Prostate gland (tissue), 2 donors: ENCODE results near the gene CCDC191.

Experiments used
- POLR2A ChIP-seq: fragments of 450-650 bp; IDR thresholded peaks from one replicate; pipeline ENCODE4 v1.6.1; 2016; ENCODE audit warnings: antibody characterized with exemption, mild to moderate bottlenecking
- TF ChIP-seq, protein P1 (sequence below), 4 experiments: fragments of 200-600 bp in 2 of 4; fragments of 450-650 bp in 2 of 4; sonication (generic) in 2 of 4; IDR thresholded peaks; 1 replicate in 3 of 4; 2 replicates in 1 of 4; pipeline ENCODE4 v1.5.1; 2016 to 2019; ENCODE audit warnings: antibody characterized with exemption in 4 of 4, mild to moderate bottlenecking in 2 of 4, moderate library complexity in 2 of 4

DNA sequence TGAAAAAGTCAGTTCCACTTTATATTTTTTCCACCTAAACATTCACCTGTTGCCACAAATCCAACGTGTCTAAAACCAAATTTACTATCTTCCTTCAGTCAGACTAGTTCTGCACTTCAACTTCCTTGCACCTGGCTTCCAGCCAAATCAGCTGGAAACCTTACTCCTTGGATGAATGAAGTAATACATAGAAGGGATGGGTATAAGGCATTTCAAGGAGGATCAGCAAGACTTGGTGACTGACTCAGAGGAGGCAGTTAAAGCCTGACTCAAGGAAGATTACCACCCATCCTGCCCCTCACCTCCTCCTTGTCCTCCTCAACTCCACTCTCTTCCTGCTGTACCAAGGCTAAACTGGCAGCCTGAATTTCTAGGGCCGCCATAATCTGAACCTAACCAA, 37.3 kb upstream of the CCDC191 start:
- TF ChIP-seq, protein P1, sequence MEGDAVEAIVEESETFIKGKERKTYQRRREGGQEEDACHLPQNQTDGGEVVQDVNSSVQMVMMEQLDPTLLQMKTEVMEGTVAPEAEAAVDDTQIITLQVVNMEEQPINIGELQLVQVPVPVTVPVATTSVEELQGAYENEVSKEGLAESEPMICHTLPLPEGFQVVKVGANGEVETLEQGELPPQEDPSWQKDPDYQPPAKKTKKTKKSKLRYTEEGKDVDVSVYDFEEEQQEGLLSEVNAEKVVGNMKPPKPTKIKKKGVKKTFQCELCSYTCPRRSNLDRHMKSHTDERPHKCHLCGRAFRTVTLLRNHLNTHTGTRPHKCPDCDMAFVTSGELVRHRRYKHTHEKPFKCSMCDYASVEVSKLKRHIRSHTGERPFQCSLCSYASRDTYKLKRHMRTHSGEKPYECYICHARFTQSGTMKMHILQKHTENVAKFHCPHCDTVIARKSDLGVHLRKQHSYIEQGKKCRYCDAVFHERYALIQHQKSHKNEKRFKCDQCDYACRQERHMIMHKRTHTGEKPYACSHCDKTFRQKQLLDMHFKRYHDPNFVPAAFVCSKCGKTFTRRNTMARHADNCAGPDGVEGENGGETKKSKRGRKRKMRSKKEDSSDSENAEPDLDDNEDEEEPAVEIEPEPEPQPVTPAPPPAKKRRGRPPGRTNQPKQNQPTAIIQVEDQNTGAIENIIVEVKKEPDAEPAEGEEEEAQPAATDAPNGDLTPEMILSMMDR (IDR thresholded peaks at IDR 0.05), result no peak
- TF ChIP-seq POLR2A, result no peak
